Right hindlimb (tissue), 1 donor: ENCODE results near the gene CORIN.
A peak's percentile ranks its signal among the peaks of the same experiment; 100 is the strongest.
"Not testable (repeated sequence)": the region's sequence is repeated elsewhere in the genome, so short reads cannot be mapped to it uniquely, and the experiment has no call there.

Source experiments
- DNase-seq: peaks from one replicate; pipeline ENCODE4 v3.0.0-alpha.2; 2018

Gene CORIN

DNA sequence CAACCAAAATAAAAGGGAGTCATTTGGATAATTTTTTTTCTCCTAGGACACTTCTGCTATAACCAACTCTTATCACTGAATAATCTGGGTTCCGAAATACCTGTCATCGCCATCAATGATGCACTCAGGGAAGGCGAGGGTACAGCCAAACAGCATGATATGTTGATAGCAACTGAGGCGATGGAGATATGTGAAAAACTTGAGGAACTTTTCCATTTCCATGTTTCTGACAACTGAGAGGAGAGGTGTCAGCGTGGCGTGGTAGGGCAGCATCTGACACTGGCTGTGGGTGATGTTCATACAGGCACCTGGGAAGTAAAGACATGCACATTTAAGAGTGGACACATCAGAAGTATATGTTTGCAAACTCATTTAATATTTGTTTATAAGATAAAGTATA, 74.6 kb downstream of the CORIN start:
- DNase-seq = no peak

DNA sequence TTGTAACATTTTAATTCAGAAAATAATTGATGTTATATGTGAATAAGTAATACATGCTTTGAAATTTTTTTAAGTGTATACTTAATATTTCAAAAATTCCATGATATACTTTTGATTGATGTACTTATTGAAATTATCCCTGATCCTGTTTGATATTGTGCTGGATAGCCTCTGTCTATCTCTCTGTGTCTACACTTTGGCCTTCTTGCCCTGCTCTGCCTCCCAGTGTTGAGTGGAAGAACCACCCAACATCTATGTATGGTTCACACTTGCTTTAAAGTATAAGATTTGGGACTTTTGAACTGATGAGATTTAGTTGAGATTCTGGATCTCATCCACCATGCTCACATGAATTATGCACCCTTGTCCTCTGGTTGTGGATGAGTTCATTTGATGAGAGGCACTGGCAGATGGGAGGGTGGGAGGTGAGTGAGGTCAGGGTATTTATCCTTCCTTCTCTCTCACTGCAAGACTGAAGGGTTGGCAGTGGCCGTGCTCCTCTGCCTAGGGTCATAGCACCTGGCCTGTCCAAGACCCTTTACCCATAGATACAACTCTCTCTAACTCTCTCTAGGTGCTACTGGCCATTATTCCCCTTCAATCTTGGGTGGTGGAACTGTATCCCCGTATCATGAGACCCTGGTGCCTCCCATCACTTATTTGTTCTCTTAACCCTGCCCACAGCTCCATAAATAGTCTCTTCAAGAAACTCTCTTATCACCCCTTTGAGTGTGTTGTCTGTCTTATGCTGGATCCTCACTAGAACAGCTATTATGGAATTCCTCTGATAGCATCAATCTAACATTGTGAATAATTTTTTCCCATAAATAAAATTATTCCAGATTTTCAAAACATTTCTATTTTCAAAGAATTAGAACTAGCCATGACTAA, 75.2 kb downstream of the CORIN start:
- DNase-seq = no peak

DNA sequence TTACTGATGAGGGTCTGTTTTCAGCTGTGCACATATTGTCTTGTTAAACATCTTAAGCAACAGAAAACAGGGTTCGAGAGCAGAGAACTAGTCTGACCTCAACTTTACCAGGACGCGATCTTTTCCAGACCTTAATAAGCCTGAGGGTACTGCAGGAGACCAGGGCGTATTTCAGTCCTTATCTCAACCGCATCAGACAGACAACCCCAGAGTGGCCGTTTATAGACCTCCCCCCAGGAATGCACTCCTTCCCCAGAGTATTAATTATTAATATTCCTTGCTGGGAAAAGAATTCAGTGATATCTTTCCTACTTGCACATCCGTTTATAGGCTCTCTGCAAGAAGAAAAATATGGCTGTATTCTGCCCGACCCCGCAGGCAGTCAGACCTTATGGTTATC, 84.6 kb downstream of the CORIN start:
- DNase-seq = not testable (repeated sequence)

DNA sequence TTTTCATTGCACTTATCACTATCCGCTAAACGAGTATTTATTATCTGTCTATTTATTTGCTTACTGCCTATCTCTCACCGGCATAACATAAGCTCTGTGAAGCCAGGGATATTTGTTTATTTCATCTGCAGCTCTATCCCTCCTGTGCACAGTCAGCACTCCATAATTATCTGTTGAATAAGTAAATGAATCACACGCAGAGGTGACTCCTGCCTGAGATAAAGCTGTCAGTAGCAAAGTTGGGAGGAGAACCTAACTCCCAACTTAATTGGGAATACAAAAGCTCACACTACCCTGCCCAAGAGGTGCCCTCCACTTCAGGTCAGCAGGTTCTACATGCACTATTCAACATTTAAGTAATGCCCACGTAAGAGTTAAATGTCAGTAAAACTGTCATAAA, 85.7 kb downstream of the CORIN start:
- no peak for DNase-seq

DNA sequence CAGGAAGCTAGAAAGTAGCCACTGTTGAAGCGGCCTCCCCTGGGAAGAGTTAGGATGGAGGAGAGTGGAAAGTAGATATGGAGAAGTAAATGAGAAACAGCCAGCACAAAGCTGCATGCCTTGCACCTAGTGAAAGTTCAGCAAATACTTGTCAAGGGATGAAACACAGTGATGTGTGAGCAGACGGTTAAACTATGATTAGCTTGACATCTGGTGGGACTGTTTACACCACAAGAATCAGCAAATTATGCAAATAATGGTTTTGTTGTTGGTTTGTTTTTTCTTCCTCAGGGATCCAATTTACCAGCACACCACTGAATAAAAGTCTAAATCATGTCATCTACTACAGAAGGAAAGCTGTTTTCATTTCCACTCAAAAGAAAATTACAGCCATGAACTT, 87.1 kb downstream of the CORIN start:
- DNase-seq = no peak

DNA sequence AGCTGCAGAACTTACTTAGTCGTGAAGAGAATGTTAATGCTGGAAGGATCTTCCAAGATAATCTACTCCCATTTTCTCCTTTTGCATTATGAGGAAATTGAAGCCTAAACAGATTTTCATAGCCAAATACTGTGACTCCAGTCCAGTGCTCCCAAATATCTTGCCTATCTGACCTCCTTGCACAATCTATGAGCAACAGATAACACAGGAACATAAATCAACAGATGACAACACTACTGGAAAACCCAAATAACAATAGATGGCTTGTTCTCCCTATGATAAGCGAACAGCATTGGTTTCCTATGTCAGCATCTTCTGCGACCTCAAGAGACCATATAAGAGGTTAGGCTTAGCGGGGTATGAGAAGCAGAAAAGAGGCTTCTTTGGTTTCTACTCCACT, 88.0 kb downstream of the CORIN start:
- DNase-seq = no peak

DNA sequence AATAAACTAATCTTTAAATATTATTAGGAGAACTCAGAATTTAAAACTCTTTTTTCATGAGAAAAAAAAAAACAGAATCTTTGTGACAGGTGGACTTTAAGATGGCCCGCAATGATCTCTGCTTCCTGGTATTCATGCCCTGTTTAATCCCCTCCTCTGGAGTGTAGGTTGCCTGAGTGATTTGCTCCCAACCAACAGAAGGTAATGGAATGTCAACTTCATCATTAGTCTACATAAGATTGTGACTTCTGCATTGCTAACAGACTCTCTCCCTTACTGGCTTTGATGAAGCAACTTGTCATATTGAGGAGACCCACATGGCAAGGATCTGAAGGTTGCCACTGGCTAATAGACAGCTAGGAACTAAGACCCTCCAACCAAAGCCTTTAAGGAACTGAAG, 88.8 kb downstream of the CORIN start:
- no peak for DNase-seq

DNA sequence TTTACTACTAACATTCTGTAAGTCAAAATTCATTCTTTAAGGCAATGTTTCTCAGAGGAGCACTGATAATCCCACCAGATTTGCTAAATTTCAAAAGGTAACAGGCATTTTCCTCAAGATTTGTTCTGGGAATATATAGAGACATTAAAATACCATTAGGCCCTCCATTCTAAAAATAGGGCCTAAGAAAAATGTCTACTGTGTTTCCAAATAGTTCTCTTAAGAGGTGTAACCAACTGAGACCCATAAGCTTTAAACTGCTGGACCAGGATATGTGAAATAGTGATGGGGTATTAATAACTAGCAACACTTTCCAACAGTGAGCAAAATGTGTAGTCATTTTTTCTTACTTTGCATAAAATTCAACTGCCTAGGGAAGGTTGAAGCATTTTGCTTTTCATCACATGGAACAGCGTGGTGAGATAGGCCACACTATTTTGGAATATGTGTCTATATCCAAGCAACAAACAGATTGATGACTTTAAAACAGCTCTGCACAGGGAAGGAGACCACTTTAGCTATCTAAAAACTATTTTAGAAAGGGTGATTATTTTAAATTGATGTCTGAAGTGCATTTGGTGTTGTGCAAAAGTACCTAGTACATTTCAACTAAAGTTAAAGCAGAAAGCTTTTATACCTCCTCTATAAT, 89.9 kb downstream of the CORIN start:
- no peak for DNase-seq

DNA sequence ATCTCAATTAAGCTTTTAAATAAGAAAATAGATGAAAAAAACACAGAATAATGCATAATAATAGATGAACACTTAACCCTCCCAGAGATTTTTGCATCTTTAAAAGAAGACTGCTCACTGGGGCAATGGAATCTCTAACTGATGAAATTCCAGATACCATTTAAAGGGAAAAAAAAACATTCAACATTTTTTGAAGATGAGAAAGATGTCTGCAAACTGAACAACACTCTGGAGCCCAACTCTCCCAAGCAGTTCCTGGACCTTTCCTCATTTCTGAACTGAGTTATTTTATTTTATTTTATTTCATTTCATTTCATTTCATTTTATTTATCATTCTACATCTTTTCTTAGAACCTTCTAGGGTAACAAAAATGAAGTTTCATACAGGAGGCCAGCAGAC, 90.7 kb downstream of the CORIN start:
- DNase-seq = no peak

DNA sequence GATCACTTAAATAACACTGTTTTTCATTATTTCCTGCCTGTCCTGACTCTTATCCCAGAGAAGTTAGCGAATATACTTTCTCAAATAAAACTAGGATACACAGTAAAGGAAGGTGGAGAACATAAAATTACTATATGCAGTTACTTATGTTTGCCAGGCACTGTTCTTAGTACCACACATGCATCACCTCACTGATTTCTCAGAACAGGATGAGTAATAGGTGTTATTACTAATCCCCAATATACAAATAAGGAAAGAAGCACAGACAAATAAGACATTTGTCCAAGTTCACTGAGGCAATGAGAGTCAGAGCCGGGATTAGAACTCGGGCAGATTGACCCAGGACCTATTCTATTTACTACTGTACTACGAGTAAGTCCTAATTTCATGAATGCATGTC, 91.7 kb downstream of the CORIN start:
- DNase-seq = no peak

DNA sequence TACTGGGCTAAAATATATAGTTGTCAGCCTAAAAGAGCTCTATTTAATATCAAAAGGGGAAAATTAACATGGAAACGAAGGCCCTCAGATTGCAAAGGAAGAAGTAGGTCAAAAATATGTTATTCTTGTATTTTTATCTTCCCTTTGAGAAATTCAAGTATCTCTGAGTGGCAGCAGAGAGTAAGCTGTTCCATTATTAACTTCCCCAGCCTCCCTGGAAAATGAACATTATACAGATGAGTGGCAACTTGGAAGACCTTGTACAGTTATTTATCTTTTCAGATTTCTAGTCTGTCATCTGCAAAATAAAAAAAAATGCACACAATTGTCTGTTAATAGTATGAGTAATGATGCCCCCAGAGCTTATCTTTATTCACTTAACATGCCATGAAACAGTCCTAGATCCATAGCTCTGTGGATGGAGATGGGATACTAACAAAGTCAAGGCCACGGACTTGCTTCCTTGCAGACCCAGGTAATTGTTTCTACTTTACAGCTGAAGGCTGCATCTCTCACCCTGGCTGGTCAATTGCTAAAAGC, 93.0 kb downstream of the CORIN start:
- DNase-seq = no peak

DNA sequence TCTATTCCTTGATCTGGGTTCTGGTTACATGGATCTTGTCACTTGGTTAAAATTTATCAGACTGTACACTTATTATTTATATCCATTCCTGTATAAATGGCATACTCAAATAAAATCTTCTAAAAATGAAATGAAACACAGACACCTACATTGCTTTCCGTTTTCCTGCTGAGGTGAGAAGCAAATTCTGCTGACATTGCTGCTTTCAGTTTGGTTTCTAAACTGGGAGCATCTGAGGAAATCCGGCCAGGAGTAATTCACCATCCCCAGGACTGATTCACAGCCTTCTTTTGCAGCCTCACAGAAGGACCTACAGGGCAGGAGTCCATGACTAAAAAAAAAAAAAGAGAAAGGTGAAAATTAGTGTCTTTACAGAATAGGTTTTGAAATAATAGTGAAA, 93.6 kb downstream of the CORIN start:
- DNase-seq = no peak

DNA sequence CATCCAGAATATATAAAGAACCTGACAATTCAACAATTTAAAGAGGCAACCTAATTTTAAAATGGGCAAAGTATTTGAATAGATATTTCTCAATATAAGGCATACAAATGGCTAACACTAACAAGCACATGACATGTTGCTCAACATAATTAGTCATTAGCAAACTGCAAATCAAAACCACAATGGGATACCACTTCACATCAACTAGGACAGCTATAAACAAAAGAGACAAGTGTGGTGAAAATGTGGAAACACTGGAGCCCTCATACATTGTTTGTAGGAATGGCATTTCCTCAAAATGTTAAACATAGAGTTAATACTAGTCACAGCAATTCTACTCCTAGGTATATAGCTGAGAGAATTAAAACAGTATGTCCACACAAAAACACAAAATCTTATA, 96.7 kb downstream of the CORIN start:
- no peak for DNase-seq

DNA sequence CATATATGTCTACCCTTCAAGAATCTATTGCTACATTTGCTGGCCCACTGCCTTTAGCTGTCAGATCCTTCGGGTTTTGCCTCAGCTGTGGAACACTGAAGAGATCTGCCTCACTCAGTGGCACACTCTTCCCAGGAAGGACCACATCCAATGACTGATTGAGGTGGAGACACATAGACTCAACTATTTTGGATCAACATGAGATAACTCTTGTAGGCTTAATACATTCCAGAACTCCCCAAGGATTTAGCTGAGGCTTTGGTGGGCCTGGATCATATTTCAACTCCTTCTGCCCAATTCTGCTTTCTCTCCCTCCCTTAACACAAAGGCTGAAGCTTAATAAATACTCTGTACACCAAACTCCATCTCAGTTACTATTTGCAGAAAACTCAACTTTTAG, 100.5 kb downstream of the CORIN start:
- DNase-seq = no peak

DNA sequence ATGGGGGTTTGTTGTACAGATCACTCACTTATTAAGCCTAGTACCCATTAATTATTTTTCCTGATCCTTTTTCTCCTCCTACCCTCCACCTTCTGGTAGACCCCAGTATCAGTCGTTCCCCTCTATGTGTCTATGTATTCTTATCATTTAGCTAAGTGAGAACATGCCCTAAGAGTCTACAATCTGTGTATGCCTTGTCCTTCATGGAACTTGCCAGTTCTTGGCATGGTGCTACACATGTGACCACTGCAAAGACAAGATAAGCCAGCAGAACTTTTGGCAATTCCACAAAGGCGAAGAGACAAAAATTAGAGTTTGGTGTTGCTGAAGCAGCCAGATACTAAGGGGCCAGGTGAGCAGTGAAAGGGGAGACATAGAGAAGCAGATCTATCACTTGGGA, 101.3 kb downstream of the CORIN start:
- no peak for DNase-seq

DNA sequence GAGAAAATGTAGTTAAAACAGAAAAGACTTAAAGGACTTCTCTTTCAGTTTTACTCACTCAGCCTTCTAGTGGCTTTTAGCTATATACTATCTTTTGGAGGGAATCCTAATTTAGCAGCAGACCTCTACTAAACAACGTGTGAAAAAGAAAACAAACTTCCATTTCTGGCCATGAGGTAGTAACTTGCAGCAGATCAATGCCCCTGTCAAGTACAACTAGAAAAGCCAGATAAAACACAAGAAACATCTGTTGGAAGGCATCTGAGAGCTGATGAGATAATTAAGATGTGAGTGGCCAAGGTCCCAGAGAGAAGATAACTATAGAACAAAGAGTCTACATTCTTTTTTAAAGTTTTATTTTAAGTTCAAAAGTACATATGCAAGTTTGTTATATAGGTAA, 101.7 kb downstream of the CORIN start:
- DNase-seq = no peak

DNA sequence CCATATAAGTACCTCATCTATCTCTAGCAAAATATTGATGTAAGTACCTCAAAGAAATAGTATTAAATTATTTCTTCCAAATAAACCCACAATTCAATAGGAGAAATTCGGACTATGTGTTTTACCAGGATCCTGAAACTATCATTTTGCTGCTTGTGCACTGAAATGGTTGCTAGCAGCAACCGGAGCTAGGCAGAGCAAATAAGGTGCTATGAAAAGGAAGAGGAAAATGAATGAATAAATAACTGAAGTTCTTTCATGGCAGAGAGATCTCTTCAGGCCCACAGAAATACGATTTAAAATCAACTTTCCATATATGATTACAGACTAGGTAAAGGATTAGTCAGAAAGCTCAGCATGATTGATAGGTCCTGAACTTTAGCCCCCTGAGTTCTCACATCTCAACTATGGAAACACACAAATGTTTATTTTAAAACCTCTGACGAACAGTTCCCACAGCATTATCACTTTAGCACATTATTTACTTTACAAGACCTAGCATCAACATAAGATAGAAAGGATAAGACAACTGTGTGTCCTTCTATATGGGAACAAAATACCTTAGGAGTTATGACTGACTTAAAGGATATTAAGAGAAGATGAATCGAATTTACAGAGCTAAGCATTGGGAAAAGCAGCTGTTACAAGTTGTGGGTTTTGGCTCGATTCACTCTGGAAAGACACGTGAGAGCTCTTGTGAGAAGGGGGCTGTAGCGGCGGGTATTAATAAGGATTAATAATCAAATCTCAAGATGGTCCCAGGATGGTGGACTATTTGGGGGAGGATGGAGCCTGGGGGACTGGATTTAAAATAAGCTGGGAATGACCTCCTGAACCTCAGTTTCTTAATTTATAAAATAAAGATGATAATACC, 104.3 kb downstream of the CORIN start:
- peak; percentile 46 for DNase-seq

DNA sequence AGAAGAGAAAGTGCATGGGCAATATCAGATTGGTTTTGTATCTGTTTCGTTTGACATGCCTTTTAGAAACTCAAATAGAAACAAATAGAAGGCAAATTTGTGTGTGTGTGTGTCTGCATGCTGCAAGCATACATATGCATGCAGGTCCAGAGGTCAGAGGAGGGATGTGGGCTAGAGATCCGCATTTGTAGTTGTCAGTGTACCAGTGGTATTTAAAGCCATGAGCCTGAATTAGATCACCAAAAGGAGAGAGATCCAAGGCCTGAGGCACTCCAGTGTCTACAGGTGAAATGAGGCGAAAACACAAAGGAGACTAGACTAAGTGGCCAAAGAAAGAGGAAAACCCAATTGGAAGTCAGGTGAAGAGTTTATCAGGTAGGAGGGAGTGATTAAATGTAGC, 106.7 kb downstream of the CORIN start:
- DNase-seq = no peak

DNA sequence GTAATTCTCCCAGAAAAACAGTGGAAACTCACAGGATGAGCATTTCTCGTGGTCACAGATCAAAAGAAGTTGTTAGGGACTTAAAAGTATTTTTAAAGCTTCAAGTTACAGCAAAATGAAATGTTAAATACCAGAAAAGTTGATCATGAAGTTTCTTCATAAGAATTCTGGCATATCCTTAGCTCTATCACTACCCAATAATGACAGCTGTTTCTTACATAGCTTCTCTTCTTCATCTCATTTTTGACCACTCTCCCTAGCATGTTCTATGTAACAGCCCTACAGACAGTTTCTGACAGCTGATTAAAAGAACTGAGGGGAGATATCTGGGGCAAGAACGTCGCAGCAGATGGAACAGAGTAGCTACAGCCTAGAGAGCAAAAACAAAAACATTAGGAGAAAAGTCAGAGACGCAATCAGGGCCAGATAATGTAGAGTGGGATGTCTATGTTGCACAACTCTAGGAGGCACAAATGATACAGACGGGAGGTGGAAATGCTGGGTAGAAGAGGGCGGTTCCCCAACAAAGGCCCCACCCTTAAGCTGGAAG, 108.7 kb downstream of the CORIN start:
- no peak for DNase-seq

DNA sequence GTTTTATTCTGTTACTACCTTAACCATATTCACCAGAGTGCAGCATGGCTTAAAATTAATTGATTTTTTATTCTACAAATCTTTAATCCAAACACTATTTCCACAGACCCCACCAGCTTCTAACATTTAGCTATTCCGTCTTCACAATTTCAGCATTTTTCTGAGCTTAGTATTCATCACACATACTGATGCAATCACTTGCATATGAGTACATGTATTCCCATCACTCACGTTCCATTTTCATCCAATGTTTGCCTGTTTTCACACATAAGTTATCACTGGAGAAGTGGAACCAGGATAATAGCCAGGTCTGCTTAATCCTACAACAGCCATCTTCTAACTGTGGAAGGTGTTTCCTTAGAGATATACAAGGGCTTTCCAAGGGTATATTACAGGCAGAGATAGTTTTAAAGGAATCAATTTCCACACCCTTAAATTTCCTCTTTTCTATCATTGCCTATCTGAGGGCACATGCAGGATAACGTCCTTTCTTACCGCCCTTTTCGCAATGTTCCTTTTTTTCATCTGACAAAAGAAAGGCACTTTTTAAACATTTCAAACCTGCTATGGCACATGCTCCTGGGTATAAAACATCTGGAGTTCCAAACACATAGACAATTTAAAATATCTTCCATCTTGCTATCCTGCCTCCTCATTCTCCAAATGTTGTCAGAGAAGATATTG, 115.8 kb downstream of the CORIN start:
- no peak for DNase-seq

DNA sequence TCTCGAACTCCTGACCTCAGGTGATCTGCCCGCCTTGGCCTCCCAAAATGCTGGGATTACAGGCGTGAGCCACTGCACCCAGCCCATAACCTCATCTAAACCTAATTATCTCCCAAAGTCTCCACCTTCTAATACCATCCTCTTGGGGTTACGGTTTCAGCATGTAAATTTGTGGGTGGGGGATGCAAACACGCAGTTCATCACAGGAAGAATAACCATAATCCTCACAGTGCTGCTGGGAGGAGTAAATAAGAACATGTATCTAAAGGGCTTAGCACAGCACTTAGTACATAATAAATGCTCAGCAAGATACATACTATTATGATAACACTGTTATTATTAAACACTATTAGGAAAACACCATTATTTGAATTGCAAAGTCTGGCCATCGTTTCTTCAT, 116.4 kb downstream of the CORIN start:
- DNase-seq = no peak

DNA sequence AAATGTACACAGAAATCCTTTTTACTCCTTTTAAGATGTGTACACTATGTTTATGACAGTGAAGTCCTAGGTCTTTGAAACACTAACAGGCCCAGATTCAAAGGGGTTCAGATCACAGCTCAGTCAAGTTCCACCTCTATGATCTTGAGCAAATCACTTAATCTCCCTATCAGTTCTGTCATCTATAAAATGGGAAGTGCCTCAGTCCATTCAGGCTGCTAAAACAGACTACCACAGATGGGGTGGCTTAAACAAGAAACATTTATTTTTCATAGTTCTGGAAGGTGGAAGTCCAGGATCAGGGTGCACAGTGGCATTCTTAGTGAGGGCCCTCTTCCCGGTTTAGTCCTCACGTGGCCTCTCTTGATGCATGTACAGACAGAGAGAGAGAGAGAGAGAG, 117.1 kb downstream of the CORIN start:
- DNase-seq = no peak
